K562 (cell line): ENCODE results near the gene PPP1R3E. TPM values are rescaled to one million over a fixed set of nuclear protein-coding genes. Genes with fewer than 3 reads are reported as not detected.

ENCODE experiments used
- ATAC-seq: fragments of 200-7000 bp; cut with Tn5 transposase; 3 replicates; pipeline ENCODE4 v1.9.1; 2020; ENCODE audit warnings: moderate library complexity
- BruUV-seq: library from RNA; stranded (reverse); fragments of 400-500 nt; replicated peaks from 2 replicates; lab custom pipeline; 2021; lab: Mats Ljungman, UMichigan
- CTCF ChIA-PET: fragments of 300-600 bp; formaldehyde crosslinking; extraction: SDS; loops from one replicate; lab custom pipeline; 2021; ENCODE audit warnings: low intra/inter-chr PET ratio; lab: Yijun Ruan, JAX
- POLR2A ChIA-PET: fragments of 300-600, 350-650 bp; sonication (Branson Sonifier 250); formaldehyde crosslinking; extraction: SDS; loops from one replicate; lab custom pipeline; 2021; ENCODE audit warnings: antibody characterized with exemption, inconsistent platforms; lab: Yijun Ruan, JAX
- DNase-seq, 4 experiments: peaks; one replicate each; pipeline versions ENCODE4 v3.0.0 to v3.0.0-alpha.2; 2011 to 2018; ENCODE audit warnings: low spot score in 3 of 4, mixed read lengths in 3 of 4; ENCODE audit errors: extremely low read depth in 1 of 4
- FAIRE-seq: peaks from 2 replicates; lab custom pipeline; 2011; peaks lifted over from hg19 to GRCh38; lab: Jason Lieb, UNC
- H2AFZ ChIP-seq: 2 replicates; pipeline ENCODE4 v1.6.0; 2011; ENCODE audit warnings: low read depth, low read length, control low read depth, inconsistent platforms
- H3K27ac ChIP-seq: fragments of 200-600 bp; 3 replicates; pipeline ENCODE4 v1.8.0; 2011; ENCODE audit warnings: low read depth, mild to moderate bottlenecking, control low read depth, inconsistent platforms, low read length, moderate library complexity, mixed read lengths; ENCODE audit errors: extremely low read depth
- H3K27me3 ChIP-seq, 2 experiments: fragments of 300-600 bp in 1 of 2; 2 replicates in 1 of 2; 3 replicates in 1 of 2; pipeline versions ENCODE4 v1.6.0 to v1.8.0; 2011; ENCODE audit warnings: inconsistent platforms in 2 of 2, low read length in 2 of 2, mild to moderate bottlenecking in 1 of 2, mixed read lengths in 1 of 2, moderate library complexity in 1 of 2; ENCODE audit not compliant: control insufficient read depth in 2 of 2, insufficient read depth in 2 of 2
- H3K36me3 ChIP-seq: fragments of 300-600 bp; 3 replicates; pipeline ENCODE4 v1.8.0; 2011; ENCODE audit warnings: mild to moderate bottlenecking, low read length, inconsistent platforms; ENCODE audit not compliant: control insufficient read depth, insufficient read depth
- H3K4me1 ChIP-seq, 2 experiments: fragments of 200-600 bp in 1 of 2; replicated peaks in 1 of 2; 2 replicates in 1 of 2; 3 replicates in 1 of 2; pipeline versions ENCODE4 v1.5.1 to v1.8.0; 2011; ENCODE audit warnings: inconsistent platforms in 2 of 2, low read length in 2 of 2, mild to moderate bottlenecking in 1 of 2, mixed read lengths in 1 of 2, moderate library complexity in 1 of 2; ENCODE audit not compliant: control insufficient read depth in 2 of 2, insufficient read depth in 2 of 2
- H3K4me2 ChIP-seq: 2 replicates; pipeline ENCODE4 v1.6.1; 2011; ENCODE audit warnings: low read length, control low read depth, inconsistent platforms, mixed read lengths; ENCODE audit not compliant: insufficient read depth
- H3K4me3 ChIP-seq: fragments of 200-600 bp; sonication (generic), shearing (Covaris generic); 2 replicates; pipeline ENCODE4 v1.5.1; 2016; ENCODE audit warnings: control low read depth, inconsistent platforms
- H3K79me2 ChIP-seq: fragments of 200-600 bp; 3 replicates; pipeline ENCODE4 v1.8.0; 2011; ENCODE audit warnings: low read length, inconsistent platforms; ENCODE audit not compliant: control insufficient read depth, insufficient read depth
- H3K9ac ChIP-seq, 2 experiments: 2 replicates each; pipeline versions ENCODE4 v1.6.0 to v1.6.1; 2011; ENCODE audit warnings: low read depth in 2 of 2, low read length in 2 of 2, control low read depth in 1 of 2, inconsistent platforms in 1 of 2, mild to moderate bottlenecking in 1 of 2, mixed read lengths in 1 of 2; ENCODE audit not compliant: insufficient read depth in 1 of 2
- H3K9me1 ChIP-seq: one replicate; pipeline ENCODE4 v1.6.0; 2011; ENCODE audit warnings: inconsistent platforms, mild to moderate bottlenecking, low read length, moderate library complexity; ENCODE audit not compliant: control insufficient read depth, insufficient read depth
- H3K9me3 ChIP-seq: replicated peaks from 2 replicates; pipeline ENCODE4 v1.5.1; 2011; ENCODE audit warnings: low read depth, low read length, inconsistent platforms; ENCODE audit not compliant: control insufficient read depth, insufficient read depth
- H4K20me1 ChIP-seq: replicated peaks from 2 replicates; pipeline ENCODE4 v1.6.1; 2011; ENCODE audit warnings: low read length, inconsistent platforms, mixed read lengths; ENCODE audit not compliant: control insufficient read depth, insufficient read depth
- CBFB ChIP-seq: sonication (generic); formaldehyde crosslinking; IDR thresholded peaks from 2 replicates; pipeline ENCODE4 v1.4.0; 2020; ENCODE audit warnings: mild to moderate bottlenecking, missing genetic modification reagents
- CBX8 ChIP-seq: fragments of 200-600 bp; sonication (generic); IDR thresholded peaks from 2 replicates; pipeline ENCODE4 v1.6.1; 2012; ENCODE audit warnings: borderline replicate concordance, mixed run types, low read depth, mild to moderate bottlenecking, moderate library complexity, mixed read lengths, low read length, control low read depth, inconsistent platforms; ENCODE audit not compliant: poor library complexity, severe bottlenecking; ENCODE audit errors: extremely low read depth
- ELF4 ChIP-seq: fragments of 450-650 bp; formaldehyde crosslinking; IDR thresholded peaks from 2 replicates; pipeline ENCODE4 v1.4.0; 2022; ENCODE audit warnings: missing genetic modification characterization
- ID3 ChIP-seq, 2 experiments: fragments of 250-450 bp in 1 of 2; fragments of 450-650 bp in 1 of 2; sonication (Bioruptor Pico) in 1 of 2; IDR thresholded peaks; 2 replicates each; pipeline versions ENCODE4 v1.6.1 to v1.8.0; 2016 to 2021; ENCODE audit warnings: mild to moderate bottlenecking in 2 of 2, moderate library complexity in 2 of 2, missing compliant biosample characterization in 1 of 2, missing genetic modification characterization in 1 of 2
- KLF1 ChIP-seq: fragments of 450-650 bp; IDR thresholded peaks from 2 replicates; pipeline ENCODE4 v1.6.1; 2016; ENCODE audit warnings: missing genetic modification characterization, missing compliant biosample characterization
- MEIS2 ChIP-seq: fragments of 450-650 bp; IDR thresholded peaks from 2 replicates; pipeline ENCODE4 v1.6.1; 2014; ENCODE audit warnings: mild to moderate bottlenecking; ENCODE audit not compliant: partially characterized antibody
- SRSF3 ChIP-seq: fragments of 200-400 bp; formaldehyde crosslinking; IDR thresholded peaks from 2 replicates; pipeline ENCODE4 v1.6.1; 2016; ENCODE audit warnings: mild to moderate bottlenecking, low read length, moderate library complexity; ENCODE audit not compliant: insufficient read depth
- ZNF780A ChIP-seq: fragments of 250-450 bp; sonication (Bioruptor Pico); IDR thresholded peaks from 2 replicates; pipeline ENCODE4 v1.5.0; 2021; ENCODE audit warnings: mild to moderate bottlenecking
- WGBS: fragments of 100-300 bp; shearing (Covaris generic); methylation state at CpG from one replicate; pipeline ENCODE4 v1.1.6; 2016; ENCODE audit warnings: low coverage, mixed read lengths; ENCODE audit not compliant: insufficient coverage; ENCODE audit errors: missing lambda C conversion rate; 5-methylcytosine and 5-hydroxymethylcytosine counted together
- in situ Hi-C: fragments of 300-500 bp; cut with MboI; formaldehyde crosslinking; loops from 4 replicates; pipeline ENCODE4 v1.15.0; 2018; ENCODE audit warnings: inconsistent platforms, mixed read lengths
- intact Hi-C: fragments of 100-400 bp; cut with micrococcal nuclease; formaldehyde crosslinking; loops from 2 replicates; pipeline ENCODE4 v1.14.2; 2022
- polyA plus RNA-seq, 8 experiments: library from polyadenylated mRNA; depleted of rRNA in 4 of 8; stranded (reverse) in 5 of 8; unstranded in 3 of 8; fragments of >200 nt; fragmentation: Nextera tagmentation in 2 of 8; fragmentation: Illumina TruSeq in 1 of 8; extraction: Ambion mirVana in 2 of 8; extraction: Trizol in 1 of 8; gene quantifications; 2 replicates each; pipeline versions ENCODE4 v1.2.1 to v1.2.3, GENCODE V29; 2011 to 2014; ENCODE audit warnings: inconsistent platforms in 1 of 8, missing spikeins in 1 of 8
- total RNA-seq, 7 experiments: library from RNA; depleted of rRNA in 6 of 7; stranded (reverse); fragments of >200 nt in 6 of 7; fragmentation: Illumina TruSeq in 2 of 7; extraction: Trizol in 2 of 7; gene quantifications; 2 replicates each; pipeline versions ENCODE4 v1.2.1 to v1.2.3, GENCODE V29; 2011 to 2021; ENCODE audit warnings: low replicate concordance in 1 of 7
- TF ChIP-seq, protein P1 (sequence below): fragments of 450-650 bp; IDR thresholded peaks from 2 replicates; pipeline ENCODE4 v1.6.1; 2017; ENCODE audit warnings: antibody characterized with exemption, mild to moderate bottlenecking

Gene PPP1R3E
- total and polyA plus RNA-seq, 9 of the 15 experiments (the other 6 are each of a cell fraction or from before 2014, with no cell fraction given) = 3.2 to 18.4 (median 7.6) TPM

DNA sequence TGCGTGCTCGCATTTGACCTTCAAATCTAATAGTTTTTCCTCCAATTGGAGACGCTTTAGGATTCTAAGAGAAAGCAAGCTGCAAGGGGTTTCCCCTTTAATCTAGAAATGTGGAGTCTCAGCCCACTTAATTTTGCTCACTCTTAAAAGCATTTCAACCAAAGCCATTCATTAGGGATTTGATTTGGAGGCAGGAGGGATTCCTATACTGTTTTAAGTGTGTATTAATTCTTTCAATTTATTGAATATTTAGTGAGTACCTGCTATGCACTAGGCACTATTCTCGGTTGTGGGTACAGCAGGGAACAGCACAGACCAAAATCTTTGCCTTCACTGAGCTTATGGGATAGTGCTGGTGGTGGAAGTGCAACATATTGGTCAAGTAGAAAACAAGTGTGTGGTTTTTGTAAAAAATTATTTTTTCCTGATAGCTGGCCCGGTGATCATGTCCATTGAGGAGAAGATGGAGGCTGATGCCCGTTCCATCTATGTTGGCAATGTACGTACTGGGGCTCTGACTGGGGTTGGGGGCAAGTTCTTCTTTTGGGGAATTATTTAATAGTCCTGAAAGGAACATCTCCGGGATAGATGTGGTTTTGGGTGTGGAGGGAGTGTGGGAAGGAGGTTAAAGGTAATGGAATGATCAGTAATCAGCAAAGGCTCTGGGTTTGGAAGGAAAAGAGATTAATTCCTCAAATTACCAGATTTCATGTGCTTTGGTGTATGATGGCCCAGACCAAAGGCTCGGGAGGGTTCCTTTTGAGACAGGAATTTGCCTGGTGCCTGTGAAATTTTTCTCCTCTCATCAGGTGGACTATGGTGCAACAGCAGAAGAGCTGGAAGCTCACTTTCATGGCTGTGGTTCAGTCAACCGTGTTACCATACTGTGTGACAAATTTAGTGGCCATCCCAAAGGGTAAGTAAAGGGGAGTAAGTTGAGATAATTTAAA is 20.2 kb upstream of the PPP1R3E start:
- peak overlapping the region; percentile 98 for H3K4me2 ChIP-seq
- no peaks in the 10 kb centered on the region for H3K9me3 ChIP-seq
- peaks cover 34% of the 10 kb centered on the region for H3K79me2 ChIP-seq
- peaks cover 58% of the 10 kb centered on the region; the same call in 2 of the 3 replicates for H3K36me3 ChIP-seq
- in situ Hi-C loops (no loop called here), intact Hi-C loops (loop anchor here (2.0 to 10.0 kb wide), 3 partner anchors 58 to 232 kb away; partner anchors contain the start of genes THTPA and ZFHX2)
- no peak for DNase-seq
- no peaks in the 10 kb centered on the region for H3K9me1 ChIP-seq
- ATAC-seq = no peak
- H3K4me3 ChIP-seq = peak overlapping the region; percentile 90
- peak overlapping the region; percentile 95 for H3K27ac ChIP-seq
- FAIRE-seq = no peak
- ChIA-PET POLR2A (interaction anchor here (0.6 to 3.9 kb wide), 17 partner anchors 8 to 503 kb away, joined by 3 to 30 read pairs (median 4); partner anchors contain the start of genes HAUS4, HOMEZ, PPP1R3E and THTPA), CTCF (interaction anchor here (0.6 kb wide), 1 partner anchor 54 kb away, joined by 6 read pairs; no protein-coding TSS in a partner anchor)
- peak overlapping the region; percentile 97 to 100 for H3K9ac ChIP-seq
- H2AFZ ChIP-seq = no peak overlapping the region; the same call in 1 of the 2 replicates
- no peaks in the 10 kb centered on the region; the same call in 1 of the 2 replicates for H4K20me1 ChIP-seq
- H3K27me3 ChIP-seq = no peaks in the 10 kb centered on the region
- 31% methylated on average over 10 of the region's 10 CpGs for WGBS
- H3K4me1 ChIP-seq = peaks cover 11 to 17% of the 10 kb centered on the region in 2 experiments; a peak in 4 of 5 replicates
- BruUV-seq = TSS peak; percentile 37
- TF ChIP-seq CBX8 = no peak
- TF ChIP-seq SRSF3 = no peak
- no peak for TF ChIP-seq KLF1 (tag)
- TF ChIP-seq ID3 (CRISPR knock-in tag; IDR thresholded peaks at IDR 0.05) = no peak
- TF ChIP-seq ID3 (tag; IDR thresholded peaks at IDR 0.05) = no peak
- no peak for TF ChIP-seq ZNF780A (CRISPR knock-in tag)
- TF ChIP-seq, protein P1, sequence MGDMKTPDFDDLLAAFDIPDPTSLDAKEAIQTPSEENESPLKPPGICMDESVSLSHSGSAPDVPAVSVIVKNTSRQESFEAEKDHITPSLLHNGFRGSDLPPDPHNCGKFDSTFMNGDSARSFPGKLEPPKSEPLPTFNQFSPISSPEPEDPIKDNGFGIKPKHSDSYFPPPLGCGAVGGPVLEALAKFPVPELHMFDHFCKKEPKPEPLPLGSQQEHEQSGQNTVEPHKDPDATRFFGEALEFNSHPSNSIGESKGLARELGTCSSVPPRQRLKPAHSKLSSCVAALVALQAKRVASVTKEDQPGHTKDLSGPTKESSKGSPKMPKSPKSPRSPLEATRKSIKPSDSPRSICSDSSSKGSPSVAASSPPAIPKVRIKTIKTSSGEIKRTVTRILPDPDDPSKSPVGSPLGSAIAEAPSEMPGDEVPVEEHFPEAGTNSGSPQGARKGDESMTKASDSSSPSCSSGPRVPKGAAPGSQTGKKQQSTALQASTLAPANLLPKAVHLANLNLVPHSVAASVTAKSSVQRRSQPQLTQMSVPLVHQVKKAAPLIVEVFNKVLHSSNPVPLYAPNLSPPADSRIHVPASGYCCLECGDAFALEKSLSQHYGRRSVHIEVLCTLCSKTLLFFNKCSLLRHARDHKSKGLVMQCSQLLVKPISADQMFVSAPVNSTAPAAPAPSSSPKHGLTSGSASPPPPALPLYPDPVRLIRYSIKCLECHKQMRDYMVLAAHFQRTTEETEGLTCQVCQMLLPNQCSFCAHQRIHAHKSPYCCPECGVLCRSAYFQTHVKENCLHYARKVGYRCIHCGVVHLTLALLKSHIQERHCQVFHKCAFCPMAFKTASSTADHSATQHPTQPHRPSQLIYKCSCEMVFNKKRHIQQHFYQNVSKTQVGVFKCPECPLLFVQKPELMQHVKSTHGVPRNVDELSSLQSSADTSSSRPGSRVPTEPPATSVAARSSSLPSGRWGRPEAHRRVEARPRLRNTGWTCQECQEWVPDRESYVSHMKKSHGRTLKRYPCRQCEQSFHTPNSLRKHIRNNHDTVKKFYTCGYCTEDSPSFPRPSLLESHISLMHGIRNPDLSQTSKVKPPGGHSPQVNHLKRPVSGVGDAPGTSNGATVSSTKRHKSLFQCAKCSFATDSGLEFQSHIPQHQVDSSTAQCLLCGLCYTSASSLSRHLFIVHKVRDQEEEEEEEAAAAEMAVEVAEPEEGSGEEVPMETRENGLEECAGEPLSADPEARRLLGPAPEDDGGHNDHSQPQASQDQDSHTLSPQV = no peak
- TF ChIP-seq MEIS2 = no peak
- TF ChIP-seq ELF4 (CRISPR knock-in tag) = no peak
- TF ChIP-seq CBFB = no peak
